PC-9 (cell line): Measurements from ENCODE around the gene ITGB4. TPM values are rescaled to one million over a fixed set of nuclear protein-coding genes. Genes with fewer than 3 reads are reported as not detected.

ENCODE experiments used
- BruUV-seq: library from RNA; stranded (reverse); fragments of 400-500 nt; replicated peaks from 2 replicates; lab custom pipeline; 2021; lab: Mats Ljungman, UMichigan
- CTCF ChIA-PET: fragments of 300-600 bp; sonication (Branson Sonifier 250); formaldehyde crosslinking; loops from one replicate; lab custom pipeline; 2022; ENCODE audit warnings: antibody characterized with exemption; lab: Charles Lee
- POLR2A ChIA-PET: fragments of 300-600 bp; sonication (Branson Sonifier 250); formaldehyde crosslinking; loops from one replicate; lab custom pipeline; 2022; ENCODE audit warnings: antibody characterized with exemption; ENCODE audit not compliant: unreplicated experiment; lab: Charles Lee
- DNase-seq, 2 experiments: peaks; one replicate each; pipeline versions ENCODE4 v3.0.0 to v3.0.0-alpha.2; 2015 to 2022; ENCODE audit warnings: mixed read lengths in 1 of 2
- H2AFZ ChIP-seq: fragments of 200-600 bp; sonication (generic); 2 replicates; pipeline ENCODE4 v1.8.1; 2017; ENCODE audit warnings: antibody characterized with exemption
- H3F3A ChIP-seq: fragments of 200-600 bp; sonication (generic); 2 replicates; pipeline ENCODE4 v1.8.1; 2017; ENCODE audit warnings: antibody characterized with exemption, mild to moderate bottlenecking, low read depth; ENCODE audit not compliant: insufficient read depth
- H3K27ac ChIP-seq: fragments of 200-600 bp; sonication (generic); 2 replicates; pipeline ENCODE4 v1.6.1; 2016; ENCODE audit warnings: mixed run types
- H3K27me3 ChIP-seq: fragments of 200-600 bp; sonication (generic); 2 replicates; pipeline ENCODE4 v1.6.1; 2016; ENCODE audit warnings: low read depth, mixed run types; ENCODE audit not compliant: insufficient read depth
- H3K36me3 ChIP-seq: fragments of 200-600 bp; sonication (generic); 2 replicates; pipeline ENCODE4 v1.6.1; 2016; ENCODE audit warnings: low read depth, mixed run types
- H3K4me1 ChIP-seq: fragments of 200-600 bp; sonication (generic); replicated peaks from 2 replicates; pipeline ENCODE4 v1.6.1; 2016; ENCODE audit warnings: mixed run types; ENCODE audit not compliant: insufficient read depth
- H3K4me2 ChIP-seq: fragments of 200-600 bp; sonication (generic); 2 replicates; pipeline ENCODE4 v1.6.1; 2017; ENCODE audit warnings: mixed run types
- H3K4me3 ChIP-seq: fragments of 200-600 bp; sonication (generic); 2 replicates; pipeline ENCODE4 v1.6.1; 2016; ENCODE audit warnings: mixed run types
- H3K79me2 ChIP-seq: fragments of 200-600 bp; sonication (generic); 2 replicates; pipeline ENCODE4 v1.6.1; 2017; ENCODE audit warnings: low read depth, mixed run types
- H3K9me2 ChIP-seq: fragments of 200-600 bp; sonication (generic); 2 replicates; pipeline ENCODE4 v1.8.1; 2017; ENCODE audit warnings: mild to moderate bottlenecking; ENCODE audit not compliant: insufficient read depth
- H3K9me3 ChIP-seq: fragments of 200-600 bp; sonication (generic); 2 replicates; pipeline ENCODE4 v1.8.1; 2016; ENCODE audit warnings: low read depth; ENCODE audit not compliant: insufficient read depth
- H4K20me1 ChIP-seq: fragments of 200-600 bp; sonication (generic); 2 replicates; pipeline ENCODE4 v1.8.1; 2017; ENCODE audit not compliant: insufficient read depth
- CTCF ChIP-seq: fragments of 200-600 bp; sonication (generic); conservative IDR thresholded peaks from 2 replicates; pipeline ENCODE4 v1.6.1; 2017; ENCODE audit warnings: mixed run types, antibody characterized with exemption, mild to moderate bottlenecking, moderate library complexity
- EZH2 ChIP-seq: fragments of 200-600 bp; sonication (generic); IDR thresholded peaks from 2 replicates; pipeline ENCODE4 v1.8.0; 2017; ENCODE audit warnings: antibody characterized with exemption, low read depth
- intact Hi-C: fragments of 100-400 bp; cut with micrococcal nuclease; formaldehyde crosslinking; loops from one replicate; pipeline ENCODE4 v1.10.0; 2022; ENCODE audit not compliant: unreplicated experiment
- total RNA-seq: library from RNA; stranded (reverse); gene quantifications from 2 replicates; pipeline ENCODE4 v1.2.3, GENCODE V29; 2021

Gene ITGB4
- total RNA-seq, 1 experiment from 2014 or later, result 461 TPM

DNA sequence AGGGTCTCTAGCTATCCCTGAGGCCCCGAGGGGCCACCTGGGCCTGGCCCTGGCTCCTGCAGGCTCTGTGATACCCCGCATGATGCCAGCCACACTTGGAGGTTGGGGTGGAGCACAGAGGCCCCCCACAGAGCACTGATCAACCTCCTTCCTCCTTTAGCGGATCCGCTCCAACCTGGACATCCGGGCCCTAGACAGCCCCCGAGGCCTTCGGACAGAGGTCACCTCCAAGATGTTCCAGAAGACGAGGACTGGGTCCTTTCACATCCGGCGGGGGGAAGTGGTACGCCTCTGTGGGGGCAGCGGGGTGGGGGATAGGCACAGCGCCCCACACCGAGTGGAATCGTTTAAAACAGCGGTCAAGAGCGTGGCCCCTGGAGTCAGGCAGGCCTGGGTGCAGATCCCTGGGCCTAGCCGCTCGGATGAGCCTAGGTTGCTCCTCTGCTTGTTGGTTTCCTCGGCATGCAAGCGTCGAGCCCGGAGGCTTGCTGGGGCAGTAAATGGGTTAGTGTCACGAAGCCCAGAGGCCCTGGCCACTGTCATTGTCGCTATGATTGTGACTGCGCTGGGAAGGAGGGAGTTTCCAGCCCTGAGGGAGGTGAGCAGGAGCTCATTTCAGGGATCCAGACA, 9.9 kb downstream of the ITGB4 start:
- ChIA-PET CTCF (no interaction called here), POLR2A (no interaction called here)
- H3K4me3 ChIP-seq, result no peak overlapping the region
- no peak for DNase-seq
- no peaks in the 10 kb centered on the region for H3K9me2 ChIP-seq
- H2AFZ ChIP-seq, result no peak overlapping the region
- H3K27me3 ChIP-seq, result no peaks in the 10 kb centered on the region
- H3K36me3 ChIP-seq, result peaks cover 26% of the 10 kb centered on the region
- no TSS peak for BruUV-seq
- intact Hi-C loops, result no loop called here
- no peaks in the 10 kb centered on the region for H3K79me2 ChIP-seq
- peaks cover under 1% of the 10 kb centered on the region; the same call in 1 of the 2 replicates for H4K20me1 ChIP-seq
- peaks cover 8% of the 10 kb centered on the region; the same call in 1 of the 2 replicates for H3F3A ChIP-seq
- no peak overlapping the region for H3K4me2 ChIP-seq
- H3K27ac ChIP-seq, result no peak overlapping the region
- H3K4me1 ChIP-seq, result no peaks in the 10 kb centered on the region
- H3K9me3 ChIP-seq, result no peaks in the 10 kb centered on the region
- TF ChIP-seq CTCF (no peak), EZH2 (no peak)

- no peaks in the 10 kb centered on the region for H3K27me3 ChIP-seq
- intact Hi-C loops, result no loop called here
- peaks cover 21% of the 10 kb centered on the region; the same call in 1 of the 2 replicates for H3K36me3 ChIP-seq
- ChIA-PET POLR2A (no interaction called here), CTCF (no interaction called here)
- no peak for DNase-seq
- no peak overlapping the region for H3K4me2 ChIP-seq
- no peaks in the 10 kb centered on the region for H3K79me2 ChIP-seq
- no peak overlapping the region for H3K27ac ChIP-seq
- no TSS peak for BruUV-seq
- H4K20me1 ChIP-seq, result no peaks in the 10 kb centered on the region; the same call in 1 of the 2 replicates
- TF ChIP-seq CTCF (no peak), EZH2 (no peak)
- no peak overlapping the region for H3K4me3 ChIP-seq
- H3K9me3 ChIP-seq, result no peaks in the 10 kb centered on the region
- peaks cover 8% of the 10 kb centered on the region; the same call in 1 of the 2 replicates for H3F3A ChIP-seq
- H2AFZ ChIP-seq, result no peak overlapping the region
- no peaks in the 10 kb centered on the region for H3K4me1 ChIP-seq
- no peaks in the 10 kb centered on the region for H3K9me2 ChIP-seq
Measured at GRCh38 chr17:75731716-75732498, 10.6 kb downstream of the ITGB4 start.

GRCh38 chr17:75733471-75733870, 12.2 kb downstream of the ITGB4 start:
- ChIA-PET CTCF (interaction anchor here (0.7 kb wide), 1 partner anchor 23 kb away, joined by 7 read pairs; no protein-coding TSS in a partner anchor), POLR2A (no interaction called here)
- Histone ChIP-seq H3K9me2 (no peaks in the 10 kb centered on the region), H3K9me3 (no peaks in the 10 kb centered on the region), H3F3A (peaks cover 15% of the 10 kb centered on the region), H3K4me1 (no peaks in the 10 kb centered on the region), H3K36me3 (0 out of 2 replicates have a peak, but pooled peaks cover 16% of the 10 kb centered on the region), H3K27me3 (no peaks in the 10 kb centered on the region), H3K79me2 (no peaks in the 10 kb centered on the region), H3K27ac (no peak overlapping the region), H4K20me1 (no peaks in the 10 kb centered on the region; the same call in 1 of the 2 replicates), H3K4me3 (no peak overlapping the region), H2AFZ (no peak overlapping the region), H3K4me2 (no peak overlapping the region)
- no peak for TF ChIP-seq CTCF
- TF ChIP-seq EZH2, result no peak
- intact Hi-C loops, result no loop called here
- no peak for DNase-seq
- no TSS peak for BruUV-seq
